ENCODE results near the gene GAPVD1.
"Not testable (repeated sequence)": the region's sequence is repeated elsewhere in the genome, so short reads cannot be mapped to it uniquely, and the experiment has no call there.

The GAPVD1 gene

DNA sequence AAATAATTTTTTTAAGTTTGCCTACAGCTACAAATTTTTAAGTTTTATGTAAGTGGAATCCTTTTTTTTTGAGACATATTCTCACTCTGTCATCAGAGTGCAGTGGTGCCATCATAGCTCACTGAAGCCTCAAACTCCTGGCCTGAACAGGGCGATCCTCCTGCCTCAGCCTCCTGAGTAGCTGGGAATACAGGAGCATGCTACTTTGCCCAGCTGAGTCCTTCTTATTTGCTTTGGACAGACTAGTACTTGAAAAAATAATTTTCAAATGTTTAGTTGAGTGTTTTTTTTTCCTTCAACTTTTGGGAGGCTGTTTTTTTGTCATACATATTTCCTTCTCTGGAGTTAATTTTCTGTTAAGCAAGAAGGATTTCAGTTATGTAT is 7.4 kb downstream of the GAPVD1 start:
- TF ChIP-seq, protein P1, sequence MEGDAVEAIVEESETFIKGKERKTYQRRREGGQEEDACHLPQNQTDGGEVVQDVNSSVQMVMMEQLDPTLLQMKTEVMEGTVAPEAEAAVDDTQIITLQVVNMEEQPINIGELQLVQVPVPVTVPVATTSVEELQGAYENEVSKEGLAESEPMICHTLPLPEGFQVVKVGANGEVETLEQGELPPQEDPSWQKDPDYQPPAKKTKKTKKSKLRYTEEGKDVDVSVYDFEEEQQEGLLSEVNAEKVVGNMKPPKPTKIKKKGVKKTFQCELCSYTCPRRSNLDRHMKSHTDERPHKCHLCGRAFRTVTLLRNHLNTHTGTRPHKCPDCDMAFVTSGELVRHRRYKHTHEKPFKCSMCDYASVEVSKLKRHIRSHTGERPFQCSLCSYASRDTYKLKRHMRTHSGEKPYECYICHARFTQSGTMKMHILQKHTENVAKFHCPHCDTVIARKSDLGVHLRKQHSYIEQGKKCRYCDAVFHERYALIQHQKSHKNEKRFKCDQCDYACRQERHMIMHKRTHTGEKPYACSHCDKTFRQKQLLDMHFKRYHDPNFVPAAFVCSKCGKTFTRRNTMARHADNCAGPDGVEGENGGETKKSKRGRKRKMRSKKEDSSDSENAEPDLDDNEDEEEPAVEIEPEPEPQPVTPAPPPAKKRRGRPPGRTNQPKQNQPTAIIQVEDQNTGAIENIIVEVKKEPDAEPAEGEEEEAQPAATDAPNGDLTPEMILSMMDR (IDR thresholded peaks at IDR 0.05; ENCODE audit: borderline replicate concordance, control extremely low read depth, extremely low read depth, insufficient read depth, missing control alignments), result no peak
- in situ Hi-C loops (cut with MboI; ENCODE audit: low sequenced_read_pairs, unreplicated experiment), result no loop called here
- no peak for DNase-seq (ENCODE audit: low spot score)

- in situ Hi-C loops (cut with MboI; ENCODE audit: low sequenced_read_pairs, unreplicated experiment), result no loop called here
Observed at GRCh38 chr9:125271081-125271480, 9.5 kb downstream of the GAPVD1 start.

GRCh38 chr9:125272697-125273096 is 11.1 kb downstream of the GAPVD1 start:
- in situ Hi-C loops (cut with MboI; ENCODE audit: low sequenced_read_pairs, unreplicated experiment), result no loop called here
- DNase-seq (ENCODE audit: low spot score), result no peak
- TF ChIP-seq, protein P1 (IDR thresholded peaks at IDR 0.05; ENCODE audit: borderline replicate concordance, control extremely low read depth, extremely low read depth, insufficient read depth, missing control alignments), result no peak

More at GRCh38 chr9:125271081-125271480, 9.5 kb downstream of the GAPVD1 start:
- TF ChIP-seq, protein P1 (IDR thresholded peaks at IDR 0.05; ENCODE audit: borderline replicate concordance, control extremely low read depth, extremely low read depth, insufficient read depth, missing control alignments), result no peak
- no peak for DNase-seq (ENCODE audit: low spot score)

DNA sequence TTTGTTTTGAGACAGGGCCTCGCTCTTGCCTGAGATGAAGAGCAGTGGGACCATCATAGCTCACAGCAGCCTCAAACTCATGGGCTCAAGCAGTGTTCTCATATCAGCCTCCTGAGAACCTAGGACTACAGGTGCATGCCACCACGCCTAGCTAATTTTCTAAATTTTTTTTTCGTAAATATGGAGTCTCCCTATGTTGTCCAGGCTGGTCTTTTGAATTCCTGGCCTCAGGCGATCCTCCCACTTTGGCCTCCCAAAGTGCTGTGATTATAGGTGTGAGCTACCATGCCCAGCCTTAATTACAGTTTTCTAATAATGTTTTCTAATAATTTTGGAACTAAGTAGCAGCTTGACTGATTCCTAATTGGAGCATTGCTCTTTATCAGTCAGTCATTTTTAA is 15.1 kb downstream of the GAPVD1 start:
- in situ Hi-C loops (cut with MboI; ENCODE audit: low sequenced_read_pairs, unreplicated experiment), result no loop called here
- no peak for DNase-seq (ENCODE audit: low spot score)
- TF ChIP-seq, protein P1 (IDR thresholded peaks at IDR 0.05; ENCODE audit: borderline replicate concordance, control extremely low read depth, extremely low read depth, insufficient read depth, missing control alignments), result no peak

DNA sequence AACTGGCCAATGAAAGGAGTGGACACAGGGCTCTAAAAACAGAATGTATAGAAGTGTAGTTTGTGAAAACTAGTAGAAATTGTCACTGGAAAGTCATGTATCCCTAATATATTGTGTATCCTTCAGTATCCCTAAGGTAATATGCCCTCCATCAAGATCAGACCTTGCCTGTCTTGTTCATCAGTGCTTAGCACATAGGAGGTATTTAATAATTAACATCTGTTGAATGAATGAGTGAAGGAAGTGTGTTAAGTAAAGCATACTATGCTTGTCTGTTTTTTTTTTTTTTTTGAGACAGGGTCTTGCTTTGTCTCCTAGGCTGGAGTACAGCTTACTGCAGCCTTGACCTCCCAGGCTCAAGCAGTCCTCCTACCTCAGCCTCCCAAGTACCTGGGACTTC is 15.8 kb downstream of the GAPVD1 start:
- TF ChIP-seq, protein P1 (IDR thresholded peaks at IDR 0.05; ENCODE audit: borderline replicate concordance, control extremely low read depth, extremely low read depth, insufficient read depth, missing control alignments), result no peak
- DNase-seq (ENCODE audit: low spot score), result no peak
- in situ Hi-C loops (cut with MboI; ENCODE audit: low sequenced_read_pairs, unreplicated experiment), result no loop called here

GRCh38 chr9:125280945-125281344 is 19.3 kb downstream of the GAPVD1 start:
- TF ChIP-seq, protein P1 (IDR thresholded peaks at IDR 0.05; ENCODE audit: borderline replicate concordance, control extremely low read depth, extremely low read depth, insufficient read depth, missing control alignments), result no peak
- in situ Hi-C loops (cut with MboI; ENCODE audit: low sequenced_read_pairs, unreplicated experiment), result no loop called here
- DNase-seq (ENCODE audit: low spot score), result no peak

- DNase-seq (ENCODE audit: low spot score), result no peak
- TF ChIP-seq, protein P1 (IDR thresholded peaks at IDR 0.05; ENCODE audit: borderline replicate concordance, control extremely low read depth, extremely low read depth, insufficient read depth, missing control alignments), result no peak
- in situ Hi-C loops (cut with MboI; ENCODE audit: low sequenced_read_pairs, unreplicated experiment), result no loop called here
Observed at GRCh38 chr9:125284855-125285254, 23.2 kb downstream of the GAPVD1 start.

DNA sequence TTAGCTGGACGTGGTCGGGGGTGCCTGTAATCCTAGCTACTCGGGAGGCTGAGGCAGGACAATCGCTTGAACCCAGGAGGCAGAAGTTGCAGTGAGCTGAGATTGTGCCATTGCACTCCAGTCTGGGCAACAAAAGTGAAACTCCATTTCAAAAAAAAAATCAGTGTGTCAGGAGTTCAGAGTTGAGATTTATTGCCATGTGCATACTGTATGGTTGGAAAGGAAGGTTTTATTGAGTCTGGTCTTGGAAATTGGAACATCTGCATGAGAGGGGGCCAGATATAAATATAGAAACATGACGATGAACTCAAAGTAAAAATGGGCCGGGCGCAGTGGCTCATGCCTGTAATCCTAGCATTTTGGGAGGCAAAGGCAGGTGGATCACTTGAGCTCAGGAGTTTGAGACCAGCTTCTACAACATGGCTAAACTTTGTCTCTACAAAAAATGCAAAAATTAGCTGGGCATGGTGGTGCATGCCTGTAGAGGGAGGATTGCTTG is 25.4 kb downstream of the GAPVD1 start:
- DNase-seq (ENCODE audit: low spot score); in situ Hi-C loops (cut with MboI; ENCODE audit: low sequenced_read_pairs, unreplicated experiment): not testable (repeated sequence)
